ENCODE data around the gene TACR1.
"Not testable (repeated sequence)": the region's sequence is repeated elsewhere in the genome, so short reads cannot be mapped to it uniquely, and the experiment has no call there.

The TACR1 gene

DNA sequence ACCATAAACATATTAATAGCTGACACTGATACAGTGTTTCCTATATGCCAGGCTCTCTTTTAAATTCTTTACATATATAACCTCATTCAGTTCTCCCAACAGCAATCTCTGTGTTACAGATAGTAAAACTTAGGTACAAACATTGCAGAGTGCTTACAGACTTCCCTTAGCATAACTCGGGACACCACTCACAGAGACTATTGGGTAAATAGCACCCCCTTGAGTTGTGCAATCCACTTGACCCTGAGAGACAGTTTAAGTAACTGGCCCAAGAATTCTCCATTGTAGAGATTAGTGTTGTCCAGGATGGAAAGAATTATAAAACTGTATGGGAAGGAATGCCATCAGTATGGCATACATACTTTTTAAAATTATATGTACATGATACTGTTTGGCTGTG lies 130.8 kb downstream of the TACR1 start:
- H3K36me3 Mint-ChIP-seq = peaks cover 5% of the 10 kb centered on the region
- no peak overlapping the region for H3K4me3 Mint-ChIP-seq
- H3K9me3 Mint-ChIP-seq (ENCODE audit: low read depth) = no peaks in the 10 kb centered on the region
- no peak overlapping the region for H3K27ac Mint-ChIP-seq
- H3K27me3 Mint-ChIP-seq = no peaks in the 10 kb centered on the region
- no peaks in the 10 kb centered on the region for H3K4me1 Mint-ChIP-seq (ENCODE audit: low read depth)

DNA sequence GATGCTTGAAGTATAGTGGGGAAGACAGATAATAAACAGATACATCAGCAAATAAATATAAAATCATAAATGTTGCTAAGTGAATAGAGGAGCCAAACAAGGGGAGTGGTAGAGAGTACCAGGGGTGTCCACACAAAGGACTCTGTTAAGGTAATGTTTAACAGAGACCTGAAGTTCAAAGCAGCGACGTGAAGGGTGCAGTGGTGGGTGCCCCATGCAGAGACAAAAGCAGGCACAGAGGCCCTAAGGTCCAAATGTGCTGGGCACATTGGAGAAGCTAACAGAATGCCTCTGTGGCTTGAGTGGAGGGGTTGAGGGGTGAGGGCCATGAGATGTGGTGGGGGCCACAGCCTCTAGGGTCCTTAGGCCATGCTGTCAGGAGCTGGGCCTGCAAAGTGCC lies 131.8 kb downstream of the TACR1 start:
- no peaks in the 10 kb centered on the region for H3K9me3 Mint-ChIP-seq (ENCODE audit: low read depth)
- no peaks in the 10 kb centered on the region for H3K27me3 Mint-ChIP-seq
- no peaks in the 10 kb centered on the region for H3K4me1 Mint-ChIP-seq (ENCODE audit: low read depth)
- peaks cover 5% of the 10 kb centered on the region for H3K36me3 Mint-ChIP-seq
- no peak overlapping the region for H3K4me3 Mint-ChIP-seq
- no peak overlapping the region for H3K27ac Mint-ChIP-seq

DNA sequence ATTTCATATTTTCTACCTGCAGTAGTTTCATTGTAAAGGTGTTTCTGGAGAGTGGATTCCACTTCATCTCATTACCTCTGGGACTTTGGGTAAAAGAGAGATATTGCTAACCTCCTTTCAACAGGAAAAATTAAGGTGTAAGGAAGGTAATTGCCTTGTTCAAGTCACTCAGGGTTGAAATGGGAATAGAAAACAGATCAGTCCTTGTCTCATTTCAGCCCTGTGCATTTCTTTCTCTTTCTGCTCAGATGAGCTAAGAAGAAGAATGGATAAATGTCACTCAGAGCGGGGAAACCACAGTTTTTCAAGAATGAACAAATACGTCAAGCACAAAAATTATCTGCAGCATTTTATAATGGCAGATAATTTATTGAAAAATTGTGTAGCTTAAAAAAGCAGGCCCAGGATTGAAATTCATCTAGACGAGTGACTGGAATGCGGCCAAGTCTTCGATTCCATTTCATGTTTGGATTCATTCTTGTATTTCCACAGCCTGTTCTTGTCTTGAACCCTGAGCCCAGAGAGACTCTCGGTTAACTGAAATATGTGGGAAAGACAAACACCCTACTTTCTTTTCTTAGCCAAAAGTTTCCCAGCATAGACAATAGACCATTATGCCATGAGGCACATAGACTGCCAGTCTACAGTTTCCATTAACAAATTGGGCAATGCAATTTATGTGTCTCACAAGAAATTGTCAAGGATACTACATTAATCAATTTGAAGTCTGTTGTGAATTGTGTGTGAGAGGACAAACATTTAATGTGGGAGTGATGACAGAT lies 133.0 kb downstream of the TACR1 start:
- Mint-ChIP-seq H3K27ac (no peak overlapping the region), H3K9me3 (ENCODE audit: low read depth) (no peaks in the 10 kb centered on the region), H3K36me3 (peaks cover 3% of the 10 kb centered on the region), H3K27me3 (no peaks in the 10 kb centered on the region), H3K4me1 (ENCODE audit: low read depth) (no peaks in the 10 kb centered on the region), H3K4me3 (no peak overlapping the region)

DNA sequence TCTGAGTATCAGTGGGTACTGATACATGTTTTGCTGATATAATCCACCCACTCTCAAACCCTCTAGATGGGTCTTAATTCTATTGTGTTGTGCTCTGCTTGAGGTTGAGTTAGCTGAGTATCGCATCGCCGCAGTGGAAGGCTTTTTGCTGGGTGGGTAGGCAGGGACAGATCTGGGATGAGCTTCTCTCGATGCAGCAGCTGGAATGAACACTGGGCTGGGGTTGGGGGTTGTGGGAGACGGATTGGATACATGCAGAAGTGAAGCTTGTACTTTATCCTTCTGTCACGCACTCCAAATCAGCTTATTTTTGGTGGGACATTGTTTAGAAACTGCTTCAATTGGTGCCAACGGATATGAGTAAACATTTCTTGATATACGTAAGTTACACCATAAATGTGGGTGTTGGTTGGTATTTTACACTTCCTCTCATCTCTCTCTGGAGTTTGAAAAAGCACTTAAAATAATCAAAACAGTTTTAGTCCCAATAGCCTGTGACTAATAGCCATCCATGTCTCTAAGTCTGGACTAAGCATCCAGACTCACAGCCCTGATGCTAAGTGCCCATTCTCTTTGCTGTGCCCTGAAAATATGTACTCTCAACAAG lies 133.8 kb downstream of the TACR1 start:
- no peaks in the 10 kb centered on the region for H3K4me1 Mint-ChIP-seq (ENCODE audit: low read depth)
- H3K27ac Mint-ChIP-seq = no peak overlapping the region
- H3K4me3 Mint-ChIP-seq = no peak overlapping the region
- peaks cover 4% of the 10 kb centered on the region for H3K36me3 Mint-ChIP-seq
- H3K27me3 Mint-ChIP-seq = no peaks in the 10 kb centered on the region
- H3K9me3 Mint-ChIP-seq (ENCODE audit: low read depth) = no peaks in the 10 kb centered on the region

DNA sequence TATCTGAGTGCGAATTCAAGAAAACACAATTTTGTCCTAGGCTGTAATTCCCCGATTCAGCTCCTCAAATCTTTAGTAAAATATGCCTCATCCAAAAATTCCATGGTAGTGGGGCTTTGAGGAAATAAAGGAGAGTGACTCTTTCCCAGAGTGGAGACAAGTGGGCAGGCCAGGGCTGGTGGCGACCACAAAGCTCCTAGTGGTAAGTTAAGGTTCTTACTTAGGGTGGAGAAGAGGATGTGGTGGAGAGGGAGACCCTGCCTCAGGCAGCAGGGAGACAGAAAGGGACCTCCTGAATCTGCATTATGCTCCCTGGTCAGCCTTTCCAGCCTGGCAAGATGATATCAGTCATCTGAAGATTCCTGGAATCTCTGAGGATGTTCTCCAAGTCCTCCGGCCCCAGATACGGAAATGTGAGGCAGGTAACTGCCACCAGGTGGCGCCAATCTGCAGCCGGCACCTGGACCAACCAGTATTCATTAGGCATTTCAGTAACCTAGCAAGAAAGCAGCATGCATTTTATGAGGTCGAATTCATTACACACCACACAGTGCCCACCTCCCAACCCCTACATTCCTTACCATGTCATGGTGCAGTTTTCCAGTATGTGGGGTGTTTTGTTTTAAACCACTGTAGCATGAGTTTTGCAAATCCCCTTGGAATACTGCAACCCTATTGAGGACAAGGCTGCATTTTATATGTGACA lies 134.5 kb downstream of the TACR1 start:
- Mint-ChIP-seq H3K27me3 (no peaks in the 10 kb centered on the region), H3K36me3 (peaks cover 5% of the 10 kb centered on the region), H3K27ac (no peak overlapping the region), H3K9me3 (ENCODE audit: low read depth) (no peaks in the 10 kb centered on the region), H3K4me1 (ENCODE audit: low read depth) (no peaks in the 10 kb centered on the region), H3K4me3 (no peak overlapping the region)

DNA sequence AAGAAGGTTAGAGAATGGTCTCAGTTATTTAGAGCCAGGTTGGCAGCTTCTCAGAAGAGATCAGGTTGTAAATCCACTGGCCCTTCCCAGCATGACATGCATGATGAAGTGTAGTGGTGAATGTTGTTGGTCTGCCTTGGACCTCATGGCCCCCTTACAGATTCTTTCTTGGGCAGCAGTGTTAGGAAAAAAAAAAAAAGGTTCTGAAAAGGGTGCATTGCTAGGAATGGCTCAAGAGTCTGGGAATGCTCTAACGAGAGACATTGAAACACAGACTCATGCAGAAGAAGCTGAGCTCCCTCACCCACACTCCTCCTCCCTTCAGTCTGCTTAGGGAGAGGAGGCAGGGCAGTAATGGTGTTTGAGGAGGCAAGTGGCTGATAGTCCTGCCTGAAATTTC lies 135.4 kb downstream of the TACR1 start:
- H3K9me3 Mint-ChIP-seq (ENCODE audit: low read depth) = no peaks in the 10 kb centered on the region
- no peak overlapping the region for H3K4me3 Mint-ChIP-seq
- H3K27ac Mint-ChIP-seq = no peak overlapping the region
- no peaks in the 10 kb centered on the region for H3K4me1 Mint-ChIP-seq (ENCODE audit: low read depth)
- H3K36me3 Mint-ChIP-seq = peaks cover 4% of the 10 kb centered on the region
- no peaks in the 10 kb centered on the region for H3K27me3 Mint-ChIP-seq

DNA sequence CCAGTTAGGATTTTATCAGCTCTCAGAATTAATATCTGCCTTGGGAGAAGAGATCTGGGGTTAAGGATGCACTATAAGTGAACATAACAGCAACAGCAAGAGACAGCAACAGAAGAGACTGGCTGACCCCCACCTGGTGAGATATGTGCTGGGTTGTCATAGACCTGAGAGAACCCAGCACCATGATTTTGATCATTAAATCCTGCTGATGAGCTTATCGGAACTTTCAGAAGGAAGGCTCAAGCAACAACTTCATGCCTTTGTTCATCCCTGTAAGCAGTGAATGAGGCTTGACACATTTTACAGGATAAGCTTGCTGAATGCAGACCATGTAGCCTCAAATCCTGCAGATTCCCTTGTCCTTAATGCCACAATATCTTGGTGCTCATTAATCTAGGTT lies 140.9 kb downstream of the TACR1 start:
- Mint-ChIP-seq H3K9me3 (ENCODE audit: low read depth) (no peaks in the 10 kb centered on the region), H3K27me3 (no peaks in the 10 kb centered on the region), H3K4me3 (no peak overlapping the region), H3K4me1 (ENCODE audit: low read depth) (no peaks in the 10 kb centered on the region), H3K27ac (no peak overlapping the region), H3K36me3 (peaks cover 6% of the 10 kb centered on the region)

DNA sequence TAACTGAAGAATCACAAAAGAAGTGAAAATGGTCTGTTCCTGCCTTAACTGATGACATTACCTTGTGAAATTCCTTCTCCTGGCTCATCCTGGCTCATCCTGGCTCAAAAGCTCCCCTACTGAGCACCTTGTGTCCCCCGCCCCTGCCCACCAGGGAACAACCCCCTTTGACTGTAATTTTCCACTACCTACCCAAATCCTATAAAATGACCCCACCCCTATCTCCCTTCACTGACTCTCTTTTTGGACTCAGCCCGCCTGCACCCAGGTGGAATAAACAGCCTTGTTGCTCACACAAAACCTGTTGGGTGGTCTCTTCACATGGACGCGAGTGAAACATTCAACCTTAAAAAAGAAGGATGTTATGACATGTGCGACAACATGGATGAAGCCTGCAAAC lies 142.2 kb downstream of the TACR1 start:
- not testable (repeated sequence) for H3K9me3 Mint-ChIP-seq (ENCODE audit: low read depth); H3K4me1 Mint-ChIP-seq (ENCODE audit: low read depth); H3K4me3 Mint-ChIP-seq; H3K27me3 Mint-ChIP-seq; H3K27ac Mint-ChIP-seq; H3K36me3 Mint-ChIP-seq

DNA sequence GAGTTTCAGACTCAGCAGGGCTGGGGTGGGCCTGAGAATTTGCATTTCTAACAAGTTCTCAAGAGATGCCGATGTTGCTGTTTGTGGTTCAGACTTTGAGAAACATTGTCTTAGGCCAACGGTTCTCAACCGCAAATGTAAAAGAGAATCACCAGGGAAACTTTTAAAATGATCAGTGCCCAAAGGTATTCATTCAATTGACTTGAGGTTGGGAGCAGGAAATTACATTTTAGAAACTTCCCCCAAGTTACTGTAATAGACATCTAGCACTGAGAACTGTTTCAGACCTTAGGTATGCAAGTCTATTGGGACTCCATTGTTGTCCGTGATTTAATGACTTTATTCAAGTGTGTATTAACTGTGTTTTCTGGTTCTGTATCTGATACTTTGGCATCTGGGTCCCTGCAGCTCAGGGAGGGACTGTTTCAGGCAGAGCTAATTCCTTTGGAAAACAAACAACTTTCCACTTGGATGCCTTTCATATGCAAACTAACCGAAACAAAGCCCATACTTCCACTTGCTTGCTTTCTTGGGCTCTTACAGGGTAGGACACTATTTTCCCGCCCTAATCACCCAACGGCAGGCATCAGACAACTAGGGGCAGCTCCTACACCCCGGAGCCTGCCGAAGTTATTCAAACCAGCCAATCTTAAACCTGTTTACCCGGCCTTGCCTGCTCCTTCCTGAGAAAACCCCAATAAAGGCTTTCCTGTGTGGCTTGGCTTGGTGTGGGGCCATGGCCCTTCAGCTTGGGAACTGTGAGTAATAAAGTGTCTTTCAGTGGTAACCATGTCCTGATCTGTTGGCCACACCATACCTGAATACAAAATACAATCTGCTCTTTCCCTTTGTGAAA lies 143.3 kb downstream of the TACR1 start:
- H3K9me3 Mint-ChIP-seq (ENCODE audit: low read depth) = no peaks in the 10 kb centered on the region
- H3K27ac Mint-ChIP-seq = no peak overlapping the region
- no peaks in the 10 kb centered on the region for H3K4me1 Mint-ChIP-seq (ENCODE audit: low read depth)
- peaks cover 9% of the 10 kb centered on the region for H3K36me3 Mint-ChIP-seq
- no peak overlapping the region for H3K4me3 Mint-ChIP-seq
- H3K27me3 Mint-ChIP-seq = no peaks in the 10 kb centered on the region

DNA sequence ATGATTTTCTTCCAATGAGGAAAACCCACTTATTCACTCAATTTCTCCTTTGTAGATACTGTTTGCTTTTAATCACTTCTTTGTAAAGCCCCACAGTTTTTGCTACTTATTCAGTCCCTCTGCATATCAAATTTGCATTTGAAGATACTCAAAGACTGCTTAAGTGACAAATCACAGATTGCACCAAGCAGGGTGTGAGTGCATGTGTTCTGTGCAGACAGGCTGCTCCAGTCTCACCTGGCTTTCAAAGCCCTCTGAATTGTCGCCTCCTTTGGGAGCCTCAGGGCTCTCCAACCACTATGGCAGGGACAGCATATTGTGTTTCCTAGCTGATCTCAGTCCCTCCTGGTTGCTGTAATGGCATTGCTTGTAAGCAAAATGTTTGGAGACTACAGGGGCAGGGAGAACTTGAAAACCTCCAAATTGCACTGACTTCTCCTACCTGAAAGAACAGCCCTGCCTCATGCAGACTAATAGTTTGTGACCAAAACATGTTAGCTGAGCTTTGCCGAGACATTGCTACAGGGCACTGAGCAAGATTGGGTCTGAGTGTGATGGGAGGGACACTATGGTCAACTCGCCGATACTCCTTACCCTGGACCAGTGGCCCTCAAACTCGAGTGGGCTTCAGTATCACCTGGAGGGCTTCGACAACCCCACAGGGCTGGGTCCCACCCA lies 144.0 kb downstream of the TACR1 start:
- Mint-ChIP-seq H3K27ac (no peak overlapping the region), H3K4me3 (no peak overlapping the region), H3K4me1 (ENCODE audit: low read depth) (no peaks in the 10 kb centered on the region), H3K36me3 (peaks cover 7% of the 10 kb centered on the region), H3K27me3 (no peaks in the 10 kb centered on the region), H3K9me3 (ENCODE audit: low read depth) (no peaks in the 10 kb centered on the region)

DNA sequence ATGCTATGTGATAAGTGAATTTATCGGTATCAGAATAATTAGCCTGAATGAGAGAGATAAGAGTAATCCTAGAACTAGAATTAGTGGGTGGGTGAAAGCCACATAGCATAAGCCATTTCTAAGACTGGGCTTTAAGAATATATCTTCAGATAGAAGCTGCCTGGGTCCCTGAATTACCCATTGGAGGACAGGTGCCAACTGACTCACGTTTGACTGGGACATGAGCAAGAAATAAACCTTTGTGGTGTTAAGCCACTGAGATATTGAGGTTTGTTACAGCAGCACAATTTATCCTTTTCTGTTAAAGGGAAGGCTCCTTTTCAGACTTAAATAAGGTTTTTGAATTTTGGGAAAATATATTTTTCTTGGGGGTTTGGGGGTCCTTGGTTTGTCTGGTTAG lies 145.0 kb downstream of the TACR1 start:
- Mint-ChIP-seq H3K27ac (no peak overlapping the region), H3K27me3 (no peaks in the 10 kb centered on the region), H3K9me3 (ENCODE audit: low read depth) (no peaks in the 10 kb centered on the region), H3K4me3 (no peak overlapping the region), H3K4me1 (ENCODE audit: low read depth) (no peaks in the 10 kb centered on the region), H3K36me3 (peaks cover 7% of the 10 kb centered on the region)

DNA sequence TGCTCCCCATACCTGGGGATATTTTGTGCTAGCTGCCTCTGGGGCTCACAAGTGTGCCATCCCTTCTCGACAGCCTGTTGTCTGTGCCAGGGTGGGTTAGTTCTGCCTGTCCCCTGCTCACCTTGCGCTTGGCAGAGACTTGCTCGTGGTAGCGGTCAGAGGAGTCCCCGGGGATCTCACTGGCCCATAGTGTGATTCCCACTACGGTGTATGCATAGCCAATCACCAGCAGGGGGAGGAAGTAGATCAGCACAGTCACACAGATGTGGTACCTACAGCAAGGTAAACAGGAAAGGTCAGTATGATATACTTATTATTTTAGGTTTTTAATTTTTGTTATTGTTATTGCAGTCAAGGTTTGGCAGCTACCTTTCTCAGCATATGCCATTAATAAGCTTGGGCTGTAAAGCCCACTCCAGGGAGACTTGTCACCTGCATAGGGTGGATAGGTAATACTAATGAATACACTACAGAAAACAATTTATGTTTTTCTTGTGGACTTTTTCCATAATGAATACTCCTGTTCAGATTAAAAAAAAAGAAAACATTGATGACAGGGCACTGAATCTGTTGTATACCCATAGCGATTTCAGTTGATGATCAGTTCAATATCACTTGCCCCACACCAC lies 145.7 kb downstream of the TACR1 start:
- H3K9me3 Mint-ChIP-seq (ENCODE audit: low read depth) = no peaks in the 10 kb centered on the region
- H3K36me3 Mint-ChIP-seq = peaks cover 7% of the 10 kb centered on the region
- H3K27me3 Mint-ChIP-seq = no peaks in the 10 kb centered on the region
- H3K4me1 Mint-ChIP-seq (ENCODE audit: low read depth) = no peaks in the 10 kb centered on the region
- H3K27ac Mint-ChIP-seq = no peak overlapping the region
- no peak overlapping the region for H3K4me3 Mint-ChIP-seq

DNA sequence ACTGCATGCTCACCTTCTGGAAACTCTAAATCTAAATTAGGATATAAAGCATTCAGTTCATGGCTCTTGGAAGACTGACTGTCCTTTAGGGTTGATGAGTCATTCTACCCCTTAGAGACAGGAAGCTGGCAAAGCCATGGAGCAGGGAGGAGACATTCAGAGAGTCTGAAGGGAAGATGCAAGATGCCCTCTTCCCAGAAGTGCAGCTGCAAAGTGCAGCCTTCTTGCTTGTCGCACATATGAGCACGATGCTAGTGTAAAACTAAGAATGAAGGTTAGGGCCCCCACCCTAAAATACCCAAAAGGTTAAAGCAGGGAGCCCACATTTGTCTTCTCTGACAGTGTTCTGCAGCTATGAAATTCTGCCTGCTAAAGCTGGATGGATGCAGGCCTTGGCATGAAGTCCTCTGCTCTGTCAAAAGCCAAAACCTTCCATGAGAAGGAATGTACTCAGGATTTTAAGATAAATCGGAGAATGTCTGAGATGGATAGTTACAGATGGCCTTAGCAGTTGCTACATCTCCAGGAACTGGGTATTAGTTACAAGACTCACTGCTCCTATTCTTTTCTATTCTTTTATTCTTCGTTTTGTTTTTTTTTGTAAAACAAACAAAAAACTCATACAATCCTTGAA lies 151.2 kb downstream of the TACR1 start:
- H3K9me3 Mint-ChIP-seq (ENCODE audit: low read depth) = no peaks in the 10 kb centered on the region
- H3K4me3 Mint-ChIP-seq = no peak overlapping the region
- no peaks in the 10 kb centered on the region for H3K27me3 Mint-ChIP-seq
- H3K27ac Mint-ChIP-seq = no peak overlapping the region
- H3K4me1 Mint-ChIP-seq (ENCODE audit: low read depth) = no peaks in the 10 kb centered on the region
- peaks cover 9% of the 10 kb centered on the region for H3K36me3 Mint-ChIP-seq

Measured in activated naive CD8-positive, alpha-beta T cell (primary cell).